Measurements from ENCODE around the gene HSPG2. TPM values are rescaled to one million over a fixed set of nuclear protein-coding genes. Genes with fewer than 3 reads are reported as not detected.

Gene HSPG2
- total RNA-seq, 1 donor from 2014 or later = 179 TPM

GRCh38 chr1:21938732-21939538 lies 1.8 kb upstream of the HSPG2 start:
- no peak for DNase-seq (ENCODE audit: extremely low spot score in 2 of 2)
- TF ChIP-seq CTCF (IDR thresholded peaks at IDR 0.05) = no peak
- TF ChIP-seq POLR2AphosphoS5 (IDR thresholded peaks at IDR 0.05; ENCODE audit: insufficient read depth in 1 of 2, low read depth in 1 of 2) = no peak
- TF ChIP-seq POLR2A (IDR thresholded peaks at IDR 0.05) = no peak
- H3K4me1 ChIP-seq = peaks cover 75% of the 10 kb centered on the region
- intact Hi-C loops (cut with DNase I) = loop anchor here (5.0 kb wide), 1 partner anchor 42 kb away; no protein-coding TSS in a partner anchor
- no peak overlapping the region for H3K4me3 ChIP-seq
- no peaks in the 10 kb centered on the region for H3K9me3 ChIP-seq
- H3K36me3 ChIP-seq = no peaks in the 10 kb centered on the region
- no peaks in the 10 kb centered on the region for H3K27me3 ChIP-seq
- H3K27ac ChIP-seq = peak overlapping the region; percentile 69

GRCh38 chr1:21937372-21938121 lies 437 bp upstream of the HSPG2 start:
- TF ChIP-seq POLR2AphosphoS5 (IDR thresholded peaks at IDR 0.05; ENCODE audit: insufficient read depth in 1 of 2, low read depth in 1 of 2) = peak in 1 of 2 donors; percentile 34
- peak in 1 of 2 donors; percentile 37 for TF ChIP-seq POLR2A (IDR thresholded peaks at IDR 0.05)
- no peak for TF ChIP-seq CTCF (IDR thresholded peaks at IDR 0.05)
- Histone ChIP-seq H3K27me3 (no peaks in the 10 kb centered on the region), H3K4me3 (peak overlapping the region; percentile 45 to 89), H3K27ac (peak overlapping the region; percentile 69), H3K36me3 (no peaks in the 10 kb centered on the region), H3K9me3 (no peaks in the 10 kb centered on the region), H3K4me1 (peaks cover 75% of the 10 kb centered on the region)
- no peak for DNase-seq (ENCODE audit: extremely low spot score in 2 of 2)
- intact Hi-C loops (cut with DNase I) = loop anchor here (5.0 kb wide), 1 partner anchor 40 kb away; no protein-coding TSS in a partner anchor

GRCh38 chr1:21936366-21937031 lies 611 bp downstream of the HSPG2 start:
- intact Hi-C loops (cut with DNase I) = loop anchor here (5.0 kb wide), 1 partner anchor 39 kb away; no protein-coding TSS in a partner anchor
- no peak for DNase-seq (ENCODE audit: extremely low spot score in 2 of 2)
- Histone ChIP-seq H3K27ac (peak overlapping the region; percentile 96), H3K27me3 (no peaks in the 10 kb centered on the region), H3K36me3 (no peaks in the 10 kb centered on the region), H3K4me3 (peak overlapping the region; percentile 66 to 89), H3K4me1 (peaks cover 75% of the 10 kb centered on the region), H3K9me3 (no peaks in the 10 kb centered on the region)
- TF ChIP-seq POLR2AphosphoS5 (IDR thresholded peaks at IDR 0.05; ENCODE audit: insufficient read depth in 1 of 2, low read depth in 1 of 2) (peak in 1 of 2 donors; percentile 44), POLR2A (IDR thresholded peaks at IDR 0.05) (no peak), CTCF (IDR thresholded peaks at IDR 0.05) (no peak)

- no peaks in the 10 kb centered on the region for H3K27me3 ChIP-seq
- H3K4me1 ChIP-seq = peaks cover 80% of the 10 kb centered on the region
- TF ChIP-seq POLR2AphosphoS5 (IDR thresholded peaks at IDR 0.05; ENCODE audit: insufficient read depth in 1 of 2, low read depth in 1 of 2) (peak in 1 of 2 donors; percentile 5), POLR2A (IDR thresholded peaks at IDR 0.05) (no peak)
- intact Hi-C loops (cut with DNase I) = loop anchor here (5.0 kb wide), 1 partner anchor 39 kb away; no protein-coding TSS in a partner anchor
- no peaks in the 10 kb centered on the region for H3K9me3 ChIP-seq
- peak overlapping the region; percentile 66 to 89 for H3K4me3 ChIP-seq
- peak overlapping the region; percentile 96 for H3K27ac ChIP-seq
- no peaks in the 10 kb centered on the region for H3K36me3 ChIP-seq
- no peak for DNase-seq (ENCODE audit: extremely low spot score in 2 of 2)
These were observed 1.2 kb downstream of the HSPG2 start for GRCh38 chr1:21935891-21936365.

GRCh38 chr1:21935393-21935804 lies 1.7 kb downstream of the HSPG2 start:
- peak overlapping the region; percentile 66 to 89 for H3K4me3 ChIP-seq
- DNase-seq (ENCODE audit: extremely low spot score in 2 of 2) = no peak
- peak overlapping the region; percentile 96 for H3K27ac ChIP-seq
- no peaks in the 10 kb centered on the region for H3K9me3 ChIP-seq
- TF ChIP-seq CTCF (IDR thresholded peaks at IDR 0.05) (no peak), POLR2A (IDR thresholded peaks at IDR 0.05) (no peak), POLR2AphosphoS5 (IDR thresholded peaks at IDR 0.05; ENCODE audit: insufficient read depth in 1 of 2, low read depth in 1 of 2) (no peak)
- peaks cover 83% of the 10 kb centered on the region for H3K4me1 ChIP-seq
- H3K36me3 ChIP-seq = no peaks in the 10 kb centered on the region
- no peaks in the 10 kb centered on the region for H3K27me3 ChIP-seq
- intact Hi-C loops (cut with DNase I) = loop anchor here (5.0 kb wide), 1 partner anchor 38 kb away; no protein-coding TSS in a partner anchor
